Occipital lobe (tissue), 2 donors: ENCODE results near the gene EPHB4. TPM values are rescaled to one million over a fixed set of nuclear protein-coding genes. Genes with fewer than 3 reads are reported as not detected.
"Not testable (repeated sequence)": the region's sequence is repeated elsewhere in the genome, so short reads cannot be mapped to it uniquely, and the experiment has no call there.

Experiments
- DNase-seq: peaks from one replicate; lab custom pipeline; 2025; lab: John Stamatoyannopoulos, UW
- total RNA-seq: library from RNA; depleted of rRNA; stranded (reverse); fragments of >200 nt; gene quantifications from one replicate; pipeline ENCODE4 v1.2.3, GENCODE V29; 2014

EPHB4 gene
- total RNA-seq, 1 donor from 2014 or later: 8.4 TPM

DNA sequence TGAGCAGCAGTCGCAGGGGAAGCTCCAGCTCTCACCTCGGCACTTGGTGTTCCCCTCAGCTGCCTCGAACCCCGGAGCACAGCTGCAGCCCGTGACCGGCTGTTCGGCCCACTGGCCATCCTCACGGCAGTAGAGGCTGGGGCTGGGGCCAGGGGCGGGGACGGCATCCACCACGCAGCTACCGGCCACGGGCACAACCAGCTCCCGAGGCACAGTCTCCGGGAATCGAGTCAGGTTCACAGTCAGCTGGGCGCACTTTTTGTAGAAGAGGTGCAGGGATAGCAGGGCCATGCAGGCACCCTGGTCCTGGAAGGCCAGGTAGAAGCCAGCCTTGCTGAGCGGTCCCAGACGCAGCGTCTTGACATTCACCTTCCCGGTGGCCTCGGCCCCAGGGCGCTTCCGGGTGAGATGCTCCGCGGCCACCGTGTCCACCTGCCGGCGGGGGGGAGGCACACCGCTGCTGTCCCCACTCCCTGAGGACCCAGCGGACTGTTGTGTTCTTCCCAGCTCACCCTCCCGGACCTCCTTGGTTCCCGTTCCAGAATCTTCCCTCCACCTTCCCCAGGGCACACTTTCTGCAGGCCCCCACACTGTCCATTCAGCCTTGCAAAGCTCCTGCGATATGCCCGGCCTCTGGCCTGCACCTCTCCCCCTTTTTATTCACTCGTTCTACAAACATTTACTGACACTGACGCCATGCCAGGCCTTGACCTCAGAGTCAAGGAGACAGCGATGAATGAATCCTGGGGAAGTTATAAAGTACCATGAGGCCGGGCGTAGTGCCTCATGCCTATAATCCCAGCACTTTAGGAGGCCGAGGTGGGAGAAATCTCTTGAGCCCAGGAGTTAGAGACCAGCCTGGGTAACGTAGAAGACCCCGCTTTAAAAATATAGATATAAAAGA lies 4.8 kb downstream of the EPHB4 start:
- DNase-seq: no peak

DNA sequence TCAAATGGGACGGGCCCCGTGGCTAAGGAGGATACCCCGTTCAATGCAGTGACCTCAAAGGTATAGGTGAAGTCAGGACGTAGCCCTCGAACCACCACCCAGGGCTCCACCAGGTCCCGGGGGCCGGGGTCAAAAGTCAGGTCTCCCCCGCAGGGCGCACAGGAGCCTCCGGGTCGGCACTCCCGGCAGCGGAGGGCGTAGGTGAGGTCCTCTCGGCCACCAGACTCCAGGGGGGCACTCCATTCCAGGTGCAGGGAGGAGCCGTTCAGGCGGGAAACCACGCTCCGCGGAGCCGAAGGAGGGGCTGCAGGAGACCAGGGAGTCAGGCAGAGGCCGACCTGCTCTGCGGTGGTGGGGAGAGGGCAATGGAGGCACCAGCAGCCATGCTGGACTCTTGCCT lies 7.7 kb downstream of the EPHB4 start:
- DNase-seq: no peak

- no peak for DNase-seq
Measured at GRCh38 chr7:100818825-100819224, 8.5 kb downstream of the EPHB4 start.

- no peak for DNase-seq
Measured at GRCh38 chr7:100818366-100818765, 9.0 kb downstream of the EPHB4 start.

DNA sequence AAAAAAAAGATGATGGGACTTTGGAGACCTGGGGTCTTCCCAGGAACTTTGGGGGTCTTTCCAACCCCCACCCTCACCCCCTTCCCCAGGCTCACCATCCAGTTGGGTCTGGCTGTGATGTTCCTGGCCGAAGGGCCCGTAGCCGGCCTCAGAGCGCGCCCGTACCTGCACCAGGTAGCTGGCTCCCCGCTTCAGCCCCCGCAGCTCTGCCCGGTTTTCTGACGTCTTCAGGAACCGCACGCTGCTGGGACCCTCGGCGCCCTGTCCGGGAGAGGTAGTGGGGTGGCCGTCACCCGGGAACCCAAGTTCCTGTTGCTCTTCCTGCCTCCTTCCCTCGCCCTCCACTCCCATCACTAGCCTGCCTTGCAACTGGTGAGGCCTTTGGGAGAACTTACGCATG lies 10.2 kb downstream of the EPHB4 start:
- no peak for DNase-seq

- DNase-seq: not testable (repeated sequence)
Measured at GRCh38 chr7:100816515-100816914, 10.8 kb downstream of the EPHB4 start.

DNA sequence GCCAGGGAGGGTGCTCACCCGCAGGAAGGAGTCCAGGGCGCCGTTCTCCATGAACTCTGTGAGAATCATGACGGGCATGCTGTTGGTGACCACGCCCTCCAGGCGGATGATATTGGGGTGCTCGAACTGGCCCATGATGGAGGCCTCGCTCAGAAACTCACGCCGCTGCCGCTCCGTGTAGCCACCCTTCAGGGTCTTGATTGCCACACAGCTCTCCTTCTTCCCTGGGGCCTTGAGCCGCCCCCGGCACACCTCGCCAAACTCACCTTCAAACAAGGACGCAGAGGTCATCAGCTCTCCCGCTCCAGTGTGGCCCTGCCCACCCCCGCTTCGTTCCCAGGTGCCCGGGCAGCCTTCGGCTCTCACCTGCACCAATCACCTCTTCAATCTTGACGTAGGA lies 14.6 kb downstream of the EPHB4 start:
- DNase-seq: no peak

GRCh38 chr7:100811480-100811879 lies 15.8 kb downstream of the EPHB4 start:
- no peak for DNase-seq

DNA sequence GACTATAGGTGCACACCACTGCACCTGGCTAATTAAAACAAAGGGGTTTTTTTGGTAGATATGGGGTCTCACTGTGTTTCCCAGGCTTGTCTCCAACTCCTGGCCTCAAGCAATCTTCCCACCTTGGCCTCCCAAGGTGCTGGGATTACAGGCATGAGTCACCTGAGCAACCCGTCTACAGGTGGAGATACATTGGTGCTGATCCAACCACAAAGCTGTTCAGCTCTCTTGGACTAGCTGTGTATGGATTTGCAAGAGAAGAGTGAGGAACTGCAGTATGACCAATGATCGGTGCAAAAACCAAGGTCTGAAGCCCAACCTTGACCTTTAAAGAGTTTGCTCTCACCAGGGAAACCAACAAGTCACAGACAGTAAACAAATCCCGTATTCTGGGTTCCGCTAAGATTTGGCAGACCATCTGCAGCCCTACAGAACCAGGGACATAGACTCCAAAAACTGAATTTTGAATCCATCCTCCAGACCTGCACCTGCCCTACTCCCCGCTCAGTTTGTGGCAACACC lies 18.9 kb downstream of the EPHB4 start:
- DNase-seq: no peak

- not testable (repeated sequence) for DNase-seq
Measured at GRCh38 chr7:100806883-100807282, 20.4 kb downstream of the EPHB4 start.

DNA sequence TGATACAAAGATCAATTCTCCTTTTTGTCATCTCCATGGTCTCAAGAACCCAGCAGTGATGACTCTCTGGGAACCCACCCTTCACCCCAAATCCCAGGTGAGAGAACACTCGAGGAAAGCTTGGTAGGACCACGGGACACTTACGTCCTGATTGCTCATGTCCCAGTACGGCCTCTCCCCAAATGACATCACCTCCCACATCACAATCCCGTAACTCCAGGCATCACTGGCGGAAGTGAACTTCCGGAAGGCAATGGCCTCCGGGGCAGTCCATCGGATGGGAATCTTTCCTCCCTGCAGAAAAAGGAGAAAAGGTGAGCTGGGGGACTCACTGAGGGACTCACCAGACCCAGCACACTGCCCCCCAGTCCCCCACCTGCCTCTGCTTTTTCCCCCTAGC lies 21.0 kb downstream of the EPHB4 start:
- DNase-seq: no peak

DNA sequence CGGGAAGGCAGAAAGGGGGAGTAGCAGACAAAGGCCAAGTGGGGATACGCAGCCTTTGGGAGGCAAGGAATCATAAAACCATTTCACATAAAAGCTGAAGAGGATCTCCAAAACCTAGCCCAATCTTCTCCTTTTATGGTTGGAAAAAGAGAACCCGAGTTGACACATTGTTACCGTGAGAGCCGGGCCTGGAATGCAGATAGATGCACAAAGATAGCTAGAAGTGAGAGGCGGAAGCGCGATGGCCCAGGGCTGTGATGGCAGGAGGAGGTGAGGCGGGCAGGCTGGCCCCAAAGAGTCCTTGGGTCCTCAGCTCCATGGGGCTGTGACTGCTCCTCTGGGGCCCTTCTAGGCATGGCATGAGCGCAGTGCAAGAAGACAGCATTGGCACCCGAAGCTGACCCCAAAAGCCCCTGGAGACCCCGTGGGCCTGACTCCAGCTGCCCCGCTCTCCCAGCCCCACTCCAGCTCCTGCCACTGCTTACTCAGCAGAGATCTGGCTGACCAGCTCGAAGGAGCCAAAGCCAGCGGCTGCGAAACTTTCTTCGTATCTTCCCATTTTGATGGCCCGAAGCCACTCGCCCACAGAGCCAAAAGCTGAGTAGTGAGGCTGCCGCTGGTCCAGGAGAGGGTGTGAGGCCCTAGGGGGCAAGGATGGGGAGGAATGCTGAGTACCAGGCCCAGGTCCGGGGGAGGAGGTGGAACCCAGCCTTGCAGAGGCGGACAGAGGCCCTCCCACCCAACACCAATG lies 22.5 kb downstream of the EPHB4 start:
- DNase-seq: no peak

GRCh38 chr7:100803398-100804161 lies 23.7 kb downstream of the EPHB4 start:
- DNase-seq: peak; percentile 10

GRCh38 chr7:100802951-100803350 lies 24.4 kb downstream of the EPHB4 start:
- DNase-seq: no peak

- DNase-seq: no peak
Measured at GRCh38 chr7:100801833-100802568, 25.3 kb downstream of the EPHB4 start.

GRCh38 chr7:100799037-100799896 lies 28.1 kb downstream of the EPHB4 start:
- DNase-seq: no peak

DNA sequence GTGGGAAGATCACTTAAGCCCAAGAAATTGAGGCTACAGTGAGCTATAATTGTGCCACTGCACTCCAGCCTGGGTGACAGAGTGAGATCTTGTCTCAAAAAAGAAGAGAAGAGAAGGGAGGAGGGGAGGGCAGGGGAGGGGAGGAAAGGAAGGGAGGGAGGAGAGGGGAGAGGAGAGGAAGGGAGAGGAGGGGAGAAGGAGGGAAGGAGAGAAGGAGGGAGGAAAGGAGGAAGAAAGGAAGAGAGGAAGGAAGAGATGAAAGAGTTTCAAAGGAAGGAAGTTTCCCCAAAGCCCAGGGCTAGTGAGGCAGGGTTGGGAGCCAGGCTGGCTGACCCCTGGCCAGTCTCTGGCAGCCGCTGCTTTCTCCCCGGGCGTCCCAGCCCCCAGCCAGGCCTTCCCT lies 32.6 kb downstream of the EPHB4 start:
- DNase-seq: no peak

DNA sequence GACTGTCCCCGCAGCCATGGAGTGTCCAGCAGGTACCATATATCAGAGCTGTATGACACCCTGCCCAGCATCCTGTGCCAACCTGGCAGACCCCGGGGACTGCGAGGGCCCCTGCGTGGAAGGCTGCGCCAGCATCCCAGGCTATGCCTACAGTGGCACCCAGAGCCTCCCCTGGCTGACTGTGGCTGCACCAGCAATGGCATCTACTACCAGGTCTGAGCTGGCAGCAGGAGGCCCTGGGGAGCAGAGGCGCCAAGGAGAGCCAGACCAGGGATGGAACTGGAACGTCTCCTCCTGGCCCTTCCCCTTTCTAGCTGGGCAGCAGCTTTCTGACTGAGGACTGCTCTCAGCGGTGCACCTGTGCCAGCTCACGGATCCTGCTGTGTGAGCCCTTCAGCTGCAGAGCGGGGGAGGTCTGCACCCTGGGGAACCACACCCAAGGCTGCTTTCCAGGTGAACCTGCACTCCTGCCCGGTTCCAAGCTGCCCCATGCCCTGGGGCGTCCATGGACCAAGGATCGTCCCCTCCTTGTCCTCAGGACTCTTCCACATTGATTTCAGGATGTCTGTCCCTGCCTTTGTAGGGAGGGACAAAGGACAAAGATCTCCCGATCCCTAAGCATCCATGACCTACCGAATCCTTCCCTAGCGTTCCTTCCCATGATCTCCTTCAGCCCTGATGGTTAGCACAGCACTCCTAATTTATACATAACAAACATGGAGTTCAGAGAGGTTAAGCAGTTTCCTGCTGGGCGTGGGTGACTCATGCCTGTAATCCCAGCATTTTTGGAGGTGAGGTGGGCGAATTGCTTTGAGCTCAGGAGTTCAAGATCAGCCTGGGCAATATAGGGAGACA lies 33.3 kb downstream of the EPHB4 start:
- no peak for DNase-seq
